ENCODE results near the gene TMEM167B. TPM values are rescaled to one million over a fixed set of nuclear protein-coding genes. Genes with fewer than 3 reads are reported as not detected.
A peak's percentile ranks its signal among the peaks of the same experiment; 100 is the strongest.

The TMEM167B gene
- total and polyA plus RNA-seq, 5 donors, result 17.1 to 60.6 (median 45.2) TPM

DNA sequence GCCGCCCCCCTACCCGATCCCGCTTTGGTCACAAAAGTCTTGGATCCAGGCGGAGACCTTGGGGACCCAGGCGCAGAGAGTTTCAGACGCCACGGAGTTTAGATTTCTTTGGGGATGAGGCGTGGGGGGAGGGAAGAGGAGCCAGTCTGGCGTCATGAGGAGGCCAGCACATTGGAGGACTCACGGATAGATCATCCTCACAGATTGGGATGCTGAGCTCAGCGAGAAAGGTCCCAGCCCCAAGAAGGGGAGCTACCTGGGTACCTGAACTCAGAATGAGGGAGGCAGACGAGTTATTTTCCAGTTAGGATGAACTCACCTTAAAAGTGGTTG is 23.7 kb downstream of the TMEM167B start:
- 6% methylated on average over 12 of the region's 12 CpGs for WGBS
- no peak for DNase-seq
- peak overlapping the region; percentile 16 for H3K4me3 ChIP-seq (ENCODE audit: low read length)

DNA sequence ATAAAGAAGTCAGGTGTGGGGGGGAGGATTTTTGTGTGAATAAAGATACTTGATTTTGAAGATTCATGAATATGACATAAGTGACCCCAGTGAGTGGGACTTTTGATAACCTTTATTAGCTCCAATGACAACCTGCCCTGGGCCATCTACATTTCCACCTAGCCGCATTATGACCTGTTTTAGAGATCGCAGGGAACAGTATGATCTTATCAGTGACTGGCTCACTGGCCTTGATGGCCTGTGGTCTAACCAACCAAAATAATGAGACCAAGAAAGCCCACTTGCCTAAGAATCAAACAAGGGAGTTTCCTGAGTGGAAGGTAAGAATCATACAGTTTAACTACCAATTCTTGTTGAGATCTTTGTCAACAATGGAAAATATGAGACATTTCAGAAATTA is 25.1 kb downstream of the TMEM167B start:
- H3K27me3 ChIP-seq (ENCODE audit: control insufficient read depth, insufficient read depth), result no peaks in the 10 kb centered on the region
- no peak overlapping the region for H3K4me3 ChIP-seq (ENCODE audit: low read length)
- intact Hi-C loops (cut with DNase I), result loop anchor here in 1 of 4 donors (10.0 kb wide), 1 partner anchor 81 kb away; no protein-coding TSS in a partner anchor
- WGBS, result 91% methylated on average over 2 of the region's 2 CpGs
- H3K4me1 ChIP-seq (ENCODE audit: control insufficient read depth, insufficient read depth, low read length), result peaks cover 3% of the 10 kb centered on the region
- H3K27ac ChIP-seq (ENCODE audit: low read length), result no peak overlapping the region
- ATAC-seq (no peak), DNase-seq (no peak)
- no peaks in the 10 kb centered on the region for H3K9me3 ChIP-seq (ENCODE audit: control insufficient read depth, low read length)

More for the DNA sequence above, 23.7 kb downstream of the TMEM167B start:
- ATAC-seq, result no peak
- Histone ChIP-seq H3K27me3 (ENCODE audit: control insufficient read depth, insufficient read depth) (no peaks in the 10 kb centered on the region), H3K4me1 (ENCODE audit: control insufficient read depth, insufficient read depth, low read length) (peaks cover 3% of the 10 kb centered on the region), H3K9me3 (ENCODE audit: control insufficient read depth, low read length) (no peaks in the 10 kb centered on the region), H3K27ac (ENCODE audit: low read length) (no peak overlapping the region)
- intact Hi-C loops (cut with DNase I), result loop anchor here in 1 of 4 donors (10.0 kb wide), 1 partner anchor 80 kb away; no protein-coding TSS in a partner anchor

DNA sequence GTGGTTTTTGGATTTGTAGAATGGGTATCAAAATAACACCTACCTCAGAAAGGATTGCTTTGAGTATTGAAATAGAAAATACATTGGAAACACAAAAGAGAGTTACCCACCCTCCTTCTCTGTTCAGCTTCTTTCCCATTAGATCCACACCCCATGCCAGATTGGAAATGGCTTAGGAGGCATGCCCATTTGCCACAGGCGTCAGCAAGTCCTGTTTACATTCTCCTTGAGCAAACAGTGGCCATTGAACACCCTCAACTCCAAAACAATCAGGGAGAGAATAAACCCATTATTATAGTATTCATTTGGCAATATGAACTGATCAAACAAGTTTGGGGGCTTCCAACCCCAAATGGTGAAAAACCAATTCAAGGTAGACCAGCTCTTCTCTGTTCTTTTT is 25.7 kb downstream of the TMEM167B start:
- H3K4me3 ChIP-seq (ENCODE audit: low read length), result no peak overlapping the region
- intact Hi-C loops (cut with DNase I), result loop anchor here in 1 of 4 donors (10.0 kb wide), 1 partner anchor 81 kb away; no protein-coding TSS in a partner anchor
- no peak overlapping the region for H3K27ac ChIP-seq (ENCODE audit: low read length)
- ATAC-seq, result no peak
- H3K27me3 ChIP-seq (ENCODE audit: control insufficient read depth, insufficient read depth), result no peaks in the 10 kb centered on the region
- no peak for DNase-seq
- peaks cover 3% of the 10 kb centered on the region for H3K4me1 ChIP-seq (ENCODE audit: control insufficient read depth, insufficient read depth, low read length)
- H3K9me3 ChIP-seq (ENCODE audit: control insufficient read depth, low read length), result no peaks in the 10 kb centered on the region
- 81% methylated on average over 1 of the region's 1 CpG for WGBS

DNA sequence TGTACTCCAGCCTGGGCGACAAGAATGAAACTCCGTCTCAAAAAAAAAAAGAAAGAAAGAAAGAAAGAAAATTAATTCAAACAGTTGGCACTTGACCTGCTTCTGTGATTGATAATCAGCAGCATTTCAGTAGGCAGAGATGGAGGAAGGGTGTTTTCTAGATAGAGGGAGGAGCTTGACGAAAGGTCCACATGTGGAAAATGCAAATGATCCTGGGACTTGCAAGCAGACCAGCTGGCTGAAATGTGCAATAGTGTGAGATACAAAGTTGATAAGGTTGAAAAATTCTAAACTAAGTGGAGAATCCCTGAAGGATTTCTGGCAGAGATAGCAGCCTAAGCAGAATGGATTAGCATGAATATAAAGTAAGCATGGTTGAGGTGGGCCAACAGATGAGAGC is 27.5 kb downstream of the TMEM167B start:
- Histone ChIP-seq H3K4me1 (ENCODE audit: control insufficient read depth, insufficient read depth, low read length) (peaks cover 3% of the 10 kb centered on the region), H3K9me3 (ENCODE audit: control insufficient read depth, low read length) (no peaks in the 10 kb centered on the region), H3K27me3 (ENCODE audit: control insufficient read depth, insufficient read depth) (no peaks in the 10 kb centered on the region), H3K4me3 (ENCODE audit: low read length) (no peak overlapping the region), H3K27ac (ENCODE audit: low read length) (no peak overlapping the region)
- DNase-seq (no peak), ATAC-seq (no peak)
- intact Hi-C loops (cut with DNase I), result loop anchor here in 1 of 4 donors (10.0 kb wide), 1 partner anchor 83 kb away; no protein-coding TSS in a partner anchor
- WGBS, result 82% methylated on average over 3 of the region's 3 CpGs

DNA sequence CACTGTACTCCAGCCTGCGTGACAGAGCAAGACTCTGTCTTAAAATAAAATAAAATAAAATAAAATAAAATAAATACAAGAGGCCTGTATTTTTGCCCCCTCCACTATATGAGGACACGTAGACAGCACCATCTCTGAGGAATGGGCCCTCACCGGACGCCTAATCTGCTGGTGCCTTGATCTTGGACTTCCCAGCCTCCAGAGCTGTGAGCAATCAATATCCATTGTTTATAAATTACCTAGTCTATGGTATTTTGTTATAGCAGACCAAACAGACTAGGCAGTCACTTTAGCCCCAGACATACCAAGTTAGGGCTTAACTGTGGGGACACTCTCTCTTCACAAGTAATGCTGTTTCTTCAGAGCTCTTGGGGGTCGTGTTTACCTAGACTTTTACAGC is 29.8 kb downstream of the TMEM167B start:
- no peak for DNase-seq
- Histone ChIP-seq H3K4me1 (ENCODE audit: control insufficient read depth, insufficient read depth, low read length) (no peaks in the 10 kb centered on the region), H3K27me3 (ENCODE audit: control insufficient read depth, insufficient read depth) (no peaks in the 10 kb centered on the region), H3K9me3 (ENCODE audit: control insufficient read depth, low read length) (no peaks in the 10 kb centered on the region), H3K27ac (ENCODE audit: low read length) (no peak overlapping the region), H3K4me3 (ENCODE audit: low read length) (no peak overlapping the region)
- intact Hi-C loops (cut with DNase I), result no loop called here
- 92% methylated on average over 5 of the region's 5 CpGs for WGBS
- no peak for ATAC-seq

DNA sequence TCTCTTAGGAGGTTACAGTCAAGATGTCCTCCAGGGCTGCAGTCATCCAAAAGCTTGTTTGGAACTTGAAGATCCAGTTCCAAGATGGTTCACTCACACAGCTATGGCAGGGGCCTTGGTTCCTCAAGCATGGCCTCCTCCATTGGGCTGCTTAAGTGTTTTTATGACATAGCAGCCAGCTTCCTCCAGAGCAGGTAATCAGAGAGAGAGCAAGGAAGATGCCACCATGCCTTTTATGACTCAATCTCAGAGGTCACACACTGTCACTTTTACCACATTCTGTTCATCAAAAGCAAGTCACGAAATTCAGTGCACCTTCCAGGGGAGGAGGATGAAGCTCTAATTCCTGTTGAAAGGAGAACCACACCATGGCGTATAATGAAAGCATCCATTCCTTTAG is 40.5 kb downstream of the TMEM167B start:
- H3K9me3 ChIP-seq (ENCODE audit: control insufficient read depth, low read length), result no peaks in the 10 kb centered on the region
- no peak overlapping the region for H3K4me3 ChIP-seq (ENCODE audit: low read length)
- no peaks in the 10 kb centered on the region for H3K27me3 ChIP-seq (ENCODE audit: control insufficient read depth, insufficient read depth)
- H3K4me1 ChIP-seq (ENCODE audit: control insufficient read depth, insufficient read depth, low read length), result peaks cover 5% of the 10 kb centered on the region
- H3K27ac ChIP-seq (ENCODE audit: low read length), result no peak overlapping the region
- intact Hi-C loops (cut with DNase I), result no loop called here
- 86% methylated on average over 2 of the region's 2 CpGs for WGBS
- ATAC-seq, result no peak
- no peak for DNase-seq

DNA sequence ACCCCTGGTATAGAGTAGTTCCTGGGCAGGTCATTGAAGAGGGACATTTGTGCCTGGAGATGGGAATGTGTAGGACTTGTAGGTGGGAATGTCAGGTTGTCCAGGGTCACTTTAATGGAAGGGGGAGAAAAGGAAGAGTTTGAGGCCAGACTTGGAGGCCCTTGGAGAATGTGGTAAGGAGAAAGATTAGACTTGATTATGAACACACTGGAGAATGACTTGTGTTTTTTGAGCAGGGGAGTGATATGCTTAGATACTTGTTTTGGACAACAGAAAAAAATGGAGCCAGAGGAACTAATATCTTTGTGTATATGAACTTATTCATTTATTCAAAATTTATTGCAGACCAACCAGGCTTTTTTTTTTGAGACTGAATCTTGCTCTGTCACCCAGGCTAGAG is 41.2 kb downstream of the TMEM167B start:
- ATAC-seq (no peak), DNase-seq (no peak)
- Histone ChIP-seq H3K4me1 (ENCODE audit: control insufficient read depth, insufficient read depth, low read length) (peaks cover 5% of the 10 kb centered on the region), H3K9me3 (ENCODE audit: control insufficient read depth, low read length) (no peaks in the 10 kb centered on the region), H3K27ac (ENCODE audit: low read length) (no peak overlapping the region), H3K27me3 (ENCODE audit: control insufficient read depth, insufficient read depth) (no peaks in the 10 kb centered on the region), H3K4me3 (ENCODE audit: low read length) (no peak overlapping the region)
- intact Hi-C loops (cut with DNase I), result no loop called here

DNA sequence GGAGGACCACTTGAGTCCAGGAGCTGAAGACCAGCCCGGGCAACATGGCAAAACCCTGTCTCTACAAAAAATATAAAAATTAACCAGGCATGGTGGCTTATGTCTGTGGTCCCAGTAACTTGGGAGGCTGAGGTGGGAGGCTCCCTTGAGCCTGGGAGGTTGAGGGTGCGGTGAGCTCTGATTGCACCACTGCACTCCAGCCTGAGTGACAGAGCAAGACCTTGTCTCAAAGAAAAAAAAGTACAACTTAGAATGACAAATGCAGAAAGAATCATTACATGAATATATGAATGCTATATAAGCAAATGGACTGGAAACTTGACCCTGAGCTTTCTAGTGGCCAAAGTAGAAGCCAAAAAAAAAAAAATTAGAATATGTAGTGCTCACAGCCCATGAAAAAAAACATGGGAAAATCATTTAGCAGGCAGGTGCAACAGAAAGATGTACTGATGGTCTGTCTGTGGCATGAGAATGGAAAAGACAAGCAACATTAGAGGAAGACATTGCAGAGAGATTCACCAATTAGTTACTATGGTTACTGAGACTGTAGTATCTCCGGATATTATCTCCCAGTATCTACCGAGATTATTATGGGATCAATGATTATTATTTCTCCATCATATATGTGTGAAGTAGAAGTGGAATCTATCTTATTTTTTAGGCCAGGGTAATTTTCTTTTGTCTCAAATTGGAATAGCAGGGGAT is 42.6 kb downstream of the TMEM167B start:
- no peak for ATAC-seq
- peaks cover 5% of the 10 kb centered on the region for H3K4me1 ChIP-seq (ENCODE audit: control insufficient read depth, insufficient read depth, low read length)
- no peaks in the 10 kb centered on the region for H3K9me3 ChIP-seq (ENCODE audit: control insufficient read depth, low read length)
- no peak for DNase-seq
- intact Hi-C loops (cut with DNase I), result no loop called here
- H3K4me3 ChIP-seq (ENCODE audit: low read length), result no peak overlapping the region
- 60% methylated on average over 4 of the region's 4 CpGs for WGBS
- H3K27me3 ChIP-seq (ENCODE audit: control insufficient read depth, insufficient read depth), result no peaks in the 10 kb centered on the region
- no peak overlapping the region for H3K27ac ChIP-seq (ENCODE audit: low read length)

DNA sequence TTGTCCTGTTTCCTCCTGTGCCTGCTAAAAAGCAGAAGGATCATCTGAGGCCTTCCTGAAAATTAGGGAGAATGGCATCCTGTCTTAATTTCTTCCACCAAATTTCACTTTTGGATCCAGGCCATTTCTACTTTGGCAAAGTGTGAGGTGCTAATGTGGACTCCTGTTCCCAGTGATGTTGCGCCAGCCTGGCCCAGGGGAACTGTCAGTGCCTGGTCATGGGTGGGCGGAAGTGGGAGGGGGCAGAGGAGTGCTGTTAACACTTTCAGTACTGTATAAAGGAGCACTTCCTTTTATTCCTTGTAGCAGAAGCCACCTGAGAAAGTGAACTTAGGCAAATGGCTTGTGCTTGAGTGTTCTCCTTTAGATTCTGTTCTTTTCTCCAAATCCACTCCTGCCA is 43.3 kb downstream of the TMEM167B start:
- WGBS, result 22% methylated on average over 2 of the region's 2 CpGs
- intact Hi-C loops (cut with DNase I), result no loop called here
- Histone ChIP-seq H3K9me3 (ENCODE audit: control insufficient read depth, low read length) (no peaks in the 10 kb centered on the region), H3K27me3 (ENCODE audit: control insufficient read depth, insufficient read depth) (no peaks in the 10 kb centered on the region), H3K4me3 (ENCODE audit: low read length) (no peak overlapping the region), H3K27ac (ENCODE audit: low read length) (peak overlapping the region; percentile 67), H3K4me1 (ENCODE audit: control insufficient read depth, insufficient read depth, low read length) (peaks cover 5% of the 10 kb centered on the region)
- peak; percentile 91 to 95 for ATAC-seq
- peak; percentile 73 to 90 (median 88) for DNase-seq

DNA sequence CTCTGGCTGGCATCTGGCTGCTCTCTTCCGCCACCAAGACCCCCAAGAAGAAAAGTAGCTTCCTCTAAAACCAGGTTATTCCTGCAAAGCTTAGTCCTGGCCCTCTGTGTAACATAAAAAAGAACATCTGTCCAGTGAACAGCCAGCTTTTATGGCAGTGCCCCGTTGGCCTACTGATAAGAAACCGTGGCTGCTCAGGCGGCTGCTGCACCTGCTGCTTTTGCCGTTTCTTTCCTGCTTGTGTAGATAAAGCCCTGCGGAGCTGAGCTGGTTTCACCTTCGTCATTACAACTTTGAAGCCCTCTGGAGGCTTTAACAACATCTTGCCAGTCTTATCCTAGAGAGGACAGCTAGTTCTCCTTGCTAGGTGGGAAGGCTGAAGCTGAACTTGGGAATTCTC is 43.9 kb downstream of the TMEM167B start:
- Histone ChIP-seq H3K4me3 (ENCODE audit: low read length) (no peak overlapping the region), H3K4me1 (ENCODE audit: control insufficient read depth, insufficient read depth, low read length) (peaks cover 5% of the 10 kb centered on the region), H3K27ac (ENCODE audit: low read length) (peak overlapping the region; percentile 67), H3K27me3 (ENCODE audit: control insufficient read depth, insufficient read depth) (no peaks in the 10 kb centered on the region), H3K9me3 (ENCODE audit: control insufficient read depth, low read length) (no peaks in the 10 kb centered on the region)
- 37% methylated on average over 7 of the region's 7 CpGs for WGBS
- intact Hi-C loops (cut with DNase I), result no loop called here
- ATAC-seq (no peak), DNase-seq (no peak)

DNA sequence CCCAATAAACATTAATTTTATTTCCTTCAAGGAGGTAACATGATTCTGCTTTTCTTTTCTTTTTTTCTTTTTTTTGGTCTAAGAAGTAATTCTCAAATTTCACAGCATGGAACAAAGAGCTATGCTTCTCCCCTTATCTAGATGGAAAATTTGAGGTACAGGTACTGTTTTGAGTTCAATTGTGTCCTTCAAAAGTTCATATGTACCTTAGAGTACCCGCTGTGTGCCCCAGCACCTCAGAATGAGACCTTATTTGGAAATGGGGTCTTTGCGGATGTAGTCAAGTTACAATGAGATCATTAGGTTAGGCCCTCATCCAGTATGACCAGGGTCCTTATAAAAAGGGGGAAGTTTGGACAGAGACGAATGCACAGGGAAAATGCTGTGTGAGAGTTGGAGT is 45.4 kb downstream of the TMEM167B start:
- Histone ChIP-seq H3K4me3 (ENCODE audit: low read length) (no peak overlapping the region), H3K9me3 (ENCODE audit: control insufficient read depth, low read length) (no peaks in the 10 kb centered on the region), H3K27me3 (ENCODE audit: control insufficient read depth, insufficient read depth) (no peaks in the 10 kb centered on the region), H3K27ac (ENCODE audit: low read length) (no peak overlapping the region), H3K4me1 (ENCODE audit: control insufficient read depth, insufficient read depth, low read length) (peaks cover 5% of the 10 kb centered on the region)
- WGBS, result 90% methylated on average over 3 of the region's 3 CpGs
- intact Hi-C loops (cut with DNase I), result no loop called here
- no peak for ATAC-seq
- DNase-seq, result no peak

DNA sequence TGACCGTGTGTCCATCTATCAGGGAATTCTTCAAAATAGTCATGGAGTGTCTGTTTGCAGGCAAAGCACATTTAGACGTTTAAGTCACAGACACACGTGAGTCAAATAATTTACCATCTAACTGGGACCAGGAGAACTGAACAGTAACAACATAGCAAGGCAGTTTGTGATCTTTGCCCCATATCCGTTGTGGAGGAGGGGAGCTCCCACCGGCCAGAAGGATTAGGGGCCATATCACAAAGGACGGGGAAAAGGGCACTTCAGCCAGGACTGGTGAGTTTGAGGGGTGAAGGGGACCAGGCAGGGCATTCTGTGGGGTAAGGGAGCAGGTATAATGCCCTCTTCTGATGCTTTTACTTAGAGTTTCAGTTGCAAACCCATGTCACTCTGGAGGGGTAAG is 46.2 kb downstream of the TMEM167B start:
- no peak overlapping the region for H3K27ac ChIP-seq (ENCODE audit: low read length)
- no peaks in the 10 kb centered on the region for H3K27me3 ChIP-seq (ENCODE audit: control insufficient read depth, insufficient read depth)
- ATAC-seq (no peak), DNase-seq (no peak)
- peaks cover 5% of the 10 kb centered on the region for H3K4me1 ChIP-seq (ENCODE audit: control insufficient read depth, insufficient read depth, low read length)
- intact Hi-C loops (cut with DNase I), result no loop called here
- no peaks in the 10 kb centered on the region for H3K9me3 ChIP-seq (ENCODE audit: control insufficient read depth, low read length)
- 78% methylated on average over 6 of the region's 6 CpGs for WGBS
- no peak overlapping the region for H3K4me3 ChIP-seq (ENCODE audit: low read length)

Measured in right cardiac atrium (tissue), 5 donors.